HepG2 (cell line): ENCODE data around the gene CNMD. TPM values are rescaled to one million over a fixed set of nuclear protein-coding genes. Genes with fewer than 3 reads are reported as not detected.

Experiments used
- polyA plus RNA-seq, 8 experiments: library from polyadenylated mRNA; depleted of rRNA in 3 of 8; stranded (reverse) in 7 of 8; unstranded in 1 of 8; fragments of >200 nt; fragmentation: Illumina TruSeq in 4 of 8; extraction: Trizol in 4 of 8; gene quantifications; 2 replicates each; pipeline versions ENCODE4 v1.2.1 to v1.2.3, GENCODE V29; 2011 to 2016; ENCODE audit warnings: low read depth in 4 of 8, missing spikeins in 1 of 8, mixed read lengths in 1 of 8; ENCODE audit not compliant: insufficient read depth in 1 of 8
- total RNA-seq, 5 experiments: library from RNA; depleted of rRNA; stranded (reverse); fragments of >200 nt; fragmentation: Illumina TruSeq; extraction: Trizol; gene quantifications; 2 replicates each; pipeline ENCODE4 v1.2.3, GENCODE V29; 2016; ENCODE audit warnings: low read depth in 1 of 5

CNMD gene
- total and polyA plus RNA-seq, 2 of the 13 experiments (the other 11 are each of a cell fraction or from before 2014, with no cell fraction given): not detected

Other genes with a start within 250 kb of the CNMD start
- gene HNRNPA1L2, start 97.4 kb downstream of the CNMD start, total RNA-seq (2016; rRNA removed; fragmentation: Illumina TruSeq; extraction: Trizol): 7.1 and 7.7 TPM in 2 replicates
- 3.1 and 3.6 TPM in 2 replicates for gene HNRNPA1L2, start 97.4 kb downstream of the CNMD start, polyA plus RNA-seq (2011; rRNA removed)
- 71.2 and 113 TPM in 2 replicates for gene SUGT1, start 87.0 kb downstream of the CNMD start, total RNA-seq (2016; rRNA removed; fragmentation: Illumina TruSeq; extraction: Trizol)
- gene SUGT1, start 87.0 kb downstream of the CNMD start, polyA plus RNA-seq (2011; rRNA removed): 17.4 and 23.1 TPM in 2 replicates
- gene PCDH8, start 108.8 kb upstream of the CNMD start, total RNA-seq (2016; rRNA removed; fragmentation: Illumina TruSeq; extraction: Trizol): not detected in 2 replicates
- gene PCDH8, start 108.8 kb upstream of the CNMD start, polyA plus RNA-seq (2011; rRNA removed): not detected in 2 replicates